LNCaP clone FGC (cell line): Measurements from ENCODE around the gene LFNG.

Experiments used
- DNase-seq: peaks from one replicate; pipeline ENCODE4 v3.0.0-alpha.2; 2011; ENCODE audit warnings: low read depth
- H3K4me3 ChIP-seq: 2 replicates; pipeline ENCODE4 v1.5.1; 2011; ENCODE audit warnings: mild to moderate bottlenecking, low read depth, low read length, control low read depth
- TF ChIP-seq, protein P1 (sequence below): IDR thresholded peaks from 2 replicates; pipeline ENCODE4 v1.5.1; 2012; ENCODE audit warnings: mild to moderate bottlenecking; ENCODE audit not compliant: control insufficient read depth, insufficient read depth; ENCODE audit errors: extremely low read depth

LFNG gene

DNA sequence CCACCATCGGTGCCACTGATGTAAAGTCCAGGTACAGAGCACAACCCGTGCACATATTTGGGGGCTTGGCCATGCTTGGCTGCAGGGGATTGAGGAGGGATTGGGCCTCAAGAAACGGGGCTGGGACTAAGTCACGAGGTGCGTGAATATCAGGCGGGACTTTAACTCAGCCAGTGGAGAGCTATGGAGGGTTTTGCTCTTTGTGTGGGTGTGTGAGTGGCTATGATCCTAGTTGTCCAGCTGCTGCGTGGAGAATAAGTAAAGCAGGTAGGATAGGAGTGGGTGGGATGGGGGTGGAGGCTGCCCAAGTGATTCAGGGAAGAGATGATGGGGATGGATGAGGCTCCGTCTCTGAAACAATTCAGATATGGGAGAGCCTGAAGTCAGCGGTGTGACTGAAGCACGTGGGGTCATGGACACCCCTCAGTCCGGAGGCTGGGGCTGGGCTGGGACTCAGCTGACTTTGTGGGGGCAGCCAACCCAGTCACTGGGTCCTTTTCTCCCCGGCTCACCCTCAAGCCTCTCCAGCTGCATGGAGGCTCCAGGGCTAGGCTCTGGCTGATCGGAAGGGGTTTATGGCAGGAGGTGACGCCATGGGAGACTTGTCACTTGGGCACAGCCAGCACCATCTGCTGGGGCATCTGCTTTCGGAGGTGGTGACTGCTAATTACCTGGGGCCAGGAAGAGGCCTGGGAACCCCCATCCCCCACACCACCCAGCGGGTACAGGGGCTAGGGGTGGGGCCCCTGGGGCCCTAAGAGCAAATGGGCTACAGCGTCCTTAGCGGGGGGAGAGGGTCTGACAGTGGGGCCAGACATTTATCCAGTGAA is 1.7 kb upstream of the LFNG start:
- TF ChIP-seq, protein P1, sequence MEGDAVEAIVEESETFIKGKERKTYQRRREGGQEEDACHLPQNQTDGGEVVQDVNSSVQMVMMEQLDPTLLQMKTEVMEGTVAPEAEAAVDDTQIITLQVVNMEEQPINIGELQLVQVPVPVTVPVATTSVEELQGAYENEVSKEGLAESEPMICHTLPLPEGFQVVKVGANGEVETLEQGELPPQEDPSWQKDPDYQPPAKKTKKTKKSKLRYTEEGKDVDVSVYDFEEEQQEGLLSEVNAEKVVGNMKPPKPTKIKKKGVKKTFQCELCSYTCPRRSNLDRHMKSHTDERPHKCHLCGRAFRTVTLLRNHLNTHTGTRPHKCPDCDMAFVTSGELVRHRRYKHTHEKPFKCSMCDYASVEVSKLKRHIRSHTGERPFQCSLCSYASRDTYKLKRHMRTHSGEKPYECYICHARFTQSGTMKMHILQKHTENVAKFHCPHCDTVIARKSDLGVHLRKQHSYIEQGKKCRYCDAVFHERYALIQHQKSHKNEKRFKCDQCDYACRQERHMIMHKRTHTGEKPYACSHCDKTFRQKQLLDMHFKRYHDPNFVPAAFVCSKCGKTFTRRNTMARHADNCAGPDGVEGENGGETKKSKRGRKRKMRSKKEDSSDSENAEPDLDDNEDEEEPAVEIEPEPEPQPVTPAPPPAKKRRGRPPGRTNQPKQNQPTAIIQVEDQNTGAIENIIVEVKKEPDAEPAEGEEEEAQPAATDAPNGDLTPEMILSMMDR, result no peak
- no peak overlapping the region for H3K4me3 ChIP-seq
- no peak for DNase-seq

DNA sequence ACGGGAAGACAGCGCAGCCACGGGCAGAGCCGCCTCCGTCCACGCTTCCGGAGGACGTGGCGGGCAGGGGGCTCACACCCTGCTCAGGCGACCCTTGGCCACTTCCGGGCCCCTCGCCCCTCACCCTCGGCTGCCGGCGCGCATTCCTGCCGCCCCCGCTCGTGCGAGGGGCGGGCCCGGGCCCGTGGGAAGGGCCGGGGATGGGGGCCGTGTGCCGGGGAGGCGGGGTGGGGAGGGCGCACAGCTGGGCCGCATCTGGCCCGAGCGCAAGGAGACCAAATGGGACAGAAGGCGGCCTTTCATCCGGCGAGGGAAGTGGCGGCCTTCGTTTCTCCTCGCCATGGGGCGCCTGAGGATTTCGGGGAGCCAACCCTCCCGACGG is 846 bp upstream of the LFNG start:
- H3K4me3 ChIP-seq, result peak overlapping the region; percentile 43; the same call in 1 of the 2 replicates
- DNase-seq, result no peak
- TF ChIP-seq, protein P1, result no peak

DNA sequence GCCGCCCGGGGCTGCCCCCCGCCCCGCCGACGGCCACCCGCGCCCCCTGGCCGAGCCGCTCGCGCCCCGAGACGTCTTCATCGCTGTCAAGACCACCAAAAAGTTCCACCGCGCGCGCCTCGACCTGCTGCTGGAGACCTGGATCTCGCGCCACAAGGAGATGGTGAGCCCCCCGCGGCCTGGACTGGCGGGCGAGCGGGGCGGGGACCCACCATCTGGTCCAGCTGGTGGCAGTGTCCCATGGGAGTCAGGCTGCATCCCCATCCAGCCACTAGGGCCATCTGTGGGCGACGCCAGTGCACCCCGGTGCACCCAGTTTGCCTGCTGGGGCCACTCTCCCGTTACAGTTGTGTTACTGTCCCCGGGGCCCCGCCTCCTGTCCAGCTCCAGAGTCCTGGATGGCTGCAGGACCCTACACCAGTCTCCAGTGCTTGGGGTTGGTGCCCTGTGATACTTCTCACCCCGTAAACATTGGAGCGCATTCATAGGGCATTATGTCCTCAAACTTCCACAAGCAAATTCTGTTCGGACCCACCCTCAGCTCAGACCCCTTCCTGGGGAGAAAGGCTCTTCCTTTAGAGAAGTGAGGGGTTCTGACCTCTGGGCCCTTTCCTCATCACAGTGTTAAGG is 672 bp downstream of the LFNG start:
- TF ChIP-seq, protein P1, result no peak
- peak overlapping the region; percentile 45 for H3K4me3 ChIP-seq
- no peak for DNase-seq

DNA sequence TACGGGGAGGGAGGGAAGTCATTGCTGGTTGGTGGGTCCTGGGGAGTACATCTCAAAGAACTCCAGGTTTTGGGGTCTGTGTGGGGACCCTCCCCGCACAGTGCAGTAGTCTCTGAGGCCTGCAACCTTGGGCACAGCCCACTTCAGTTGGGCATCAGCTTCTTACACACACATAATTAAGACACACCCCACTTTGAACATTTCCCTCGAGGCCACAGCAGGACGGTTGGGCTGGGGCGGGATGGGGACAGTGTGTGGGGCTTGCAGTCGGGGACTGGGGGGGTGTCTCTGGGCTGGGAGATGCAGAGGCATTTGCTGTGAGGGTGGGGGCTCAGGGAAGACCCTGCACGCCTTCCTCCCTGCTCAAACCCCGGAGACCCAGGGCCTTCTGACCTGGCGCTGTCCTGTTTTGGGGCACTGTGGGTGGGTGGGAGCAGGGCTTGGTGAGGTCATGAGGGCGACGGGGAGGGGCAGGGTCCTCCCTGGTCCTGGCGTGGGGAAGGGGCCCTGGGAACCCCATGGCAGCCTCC is 1.3 kb downstream of the LFNG start:
- H3K4me3 ChIP-seq, result no peak overlapping the region
- TF ChIP-seq, protein P1, result no peak
- DNase-seq, result no peak

DNA sequence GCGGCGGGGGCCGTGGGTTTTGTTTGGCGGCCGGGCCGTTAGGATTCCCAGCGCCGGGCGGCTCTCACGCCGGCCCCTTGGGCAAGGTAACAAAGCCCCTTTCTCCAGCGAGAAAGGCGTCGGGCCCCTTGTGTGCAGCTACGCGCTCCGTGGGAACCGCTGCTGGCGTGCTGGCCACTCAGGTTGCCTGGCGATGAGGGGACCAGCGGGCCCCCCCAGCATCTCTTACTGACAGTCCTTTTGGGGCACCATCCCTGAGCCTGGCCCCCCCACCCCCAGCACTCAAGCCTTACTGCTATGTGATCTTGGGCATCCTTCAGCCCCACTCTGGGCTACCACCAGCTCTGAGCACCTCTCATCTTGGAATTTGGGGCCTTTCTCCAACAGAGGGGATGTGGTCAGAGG is 1.8 kb downstream of the LFNG start:
- no peak overlapping the region for H3K4me3 ChIP-seq
- DNase-seq, result no peak
- TF ChIP-seq, protein P1, result no peak

DNA sequence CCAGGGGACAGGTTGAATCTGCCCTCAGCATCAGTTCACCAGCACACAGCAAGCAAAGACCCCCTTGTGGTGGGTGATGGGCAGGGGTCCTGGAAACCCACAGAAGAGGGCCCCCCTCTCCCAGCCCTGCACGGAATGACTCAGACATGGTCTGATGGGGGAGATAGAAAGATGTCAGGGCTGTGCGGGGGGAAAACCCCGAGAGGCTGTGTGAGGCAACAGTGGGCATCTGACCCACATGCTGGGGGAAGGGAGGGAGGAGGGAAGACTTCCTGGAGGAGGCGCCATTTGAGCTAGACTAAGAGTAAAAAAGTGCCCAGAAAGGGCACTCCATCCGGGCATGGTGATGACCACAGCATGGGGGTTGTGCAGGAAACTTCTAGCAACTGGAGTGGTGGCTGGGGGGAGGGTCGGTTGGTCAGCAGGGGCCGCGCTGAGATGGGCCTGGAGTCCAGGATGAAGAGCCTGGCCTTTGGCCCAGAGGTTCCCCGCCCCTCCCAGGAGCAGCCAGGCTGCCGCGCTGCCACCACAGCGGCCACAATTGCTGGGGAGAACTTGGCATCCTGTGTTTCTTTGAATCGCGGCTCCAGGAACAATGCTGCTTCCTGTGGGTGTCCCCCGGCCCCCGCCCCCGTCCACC is 2.5 kb downstream of the LFNG start:
- DNase-seq, result no peak
- H3K4me3 ChIP-seq, result no peak overlapping the region
- TF ChIP-seq, protein P1, result no peak
